Activated CD8-positive, alpha-beta memory T cell treated with anti-CD3 and anti-CD28 coated beads, Interleukin-2, amount 50 U/mL, for 4 hours (primary cell): ENCODE results near the gene NUPR2.
"Not testable (repeated sequence)": the region's sequence is repeated elsewhere in the genome, so short reads cannot be mapped to it uniquely, and the experiment has no call there.

Source experiments
- DNase-seq: peaks from one replicate; pipeline ENCODE4 v3.0.0-alpha.2; 2020

NUPR2 gene

GRCh38 chr7:56083150-56083785, 32.9 kb downstream of the NUPR2 start:
- no peak for DNase-seq

- DNase-seq: no peak
These were observed 34.4 kb downstream of the NUPR2 start for GRCh38 chr7:56081626-56082340.

GRCh38 chr7:56080726-56081435, 35.3 kb downstream of the NUPR2 start:
- DNase-seq: not testable (repeated sequence)

GRCh38 chr7:56079450-56080185, 36.6 kb downstream of the NUPR2 start:
- DNase-seq: no peak

- no peak for DNase-seq
These were observed 38.0 kb downstream of the NUPR2 start for GRCh38 chr7:56078196-56078595.

- DNase-seq: no peak
These were observed 38.5 kb downstream of the NUPR2 start for GRCh38 chr7:56077681-56078080.

- peak; percentile 63 for DNase-seq
These were observed 41.8 kb downstream of the NUPR2 start for GRCh38 chr7:56074371-56074791.

GRCh38 chr7:56066376-56066775, 49.8 kb downstream of the NUPR2 start:
- not testable (repeated sequence) for DNase-seq
